Embryonic facial prominence (tissue), 1 donor: ENCODE data around the gene ARRDC4.

Experiments
- DNase-seq: peaks from one replicate; pipeline ENCODE4 v3.0.0-alpha.2; 2016; ENCODE audit errors: extremely low spot score

The ARRDC4 gene

GRCh38 chr15:97960364-97961066 lies at the start of gene ARRDC4:
ARRDC4 (plus strand) TSS chr15:97960703; CDS start chr15:97960862, 159 bp downstream.
- DNase-seq, result peak; percentile 97

- no peak for DNase-seq
These were observed 45.8 kb upstream of the ARRDC4 start for GRCh38 chr15:97914711-97915110.

GRCh38 chr15:97915261-97915660 lies 45.2 kb upstream of the ARRDC4 start:
- DNase-seq, result no peak

GRCh38 chr15:97921296-97921865 lies 39.1 kb upstream of the ARRDC4 start:
- DNase-seq, result no peak

- no peak for DNase-seq
These were observed 30.9 kb upstream of the ARRDC4 start for GRCh38 chr15:97929456-97930229.

- no peak for DNase-seq
These were observed 30.3 kb upstream of the ARRDC4 start for GRCh38 chr15:97930230-97930629.

GRCh38 chr15:97931314-97931713 lies 29.2 kb upstream of the ARRDC4 start:
- no peak for DNase-seq

- DNase-seq, result no peak
These were observed 26.9 kb upstream of the ARRDC4 start for GRCh38 chr15:97933589-97933988.

GRCh38 chr15:97940993-97941392 lies 19.5 kb upstream of the ARRDC4 start:
- DNase-seq, result no peak

- DNase-seq, result no peak
These were observed 18.9 kb upstream of the ARRDC4 start for GRCh38 chr15:97941572-97941971.

GRCh38 chr15:97944724-97945123 lies 15.8 kb upstream of the ARRDC4 start:
- DNase-seq, result no peak

- DNase-seq, result no peak
These were observed 12.8 kb upstream of the ARRDC4 start for GRCh38 chr15:97947465-97948260.

GRCh38 chr15:97953254-97953653 lies 7.2 kb upstream of the ARRDC4 start:
- no peak for DNase-seq

GRCh38 chr15:97953748-97954147 lies 6.8 kb upstream of the ARRDC4 start:
- DNase-seq, result no peak

GRCh38 chr15:97955035-97955434 lies 5.5 kb upstream of the ARRDC4 start:
- DNase-seq, result no peak

- DNase-seq, result no peak
These were observed 5.0 kb upstream of the ARRDC4 start for GRCh38 chr15:97955529-97955928.

GRCh38 chr15:97959724-97960363 lies 659 bp upstream of the ARRDC4 start:
- no peak for DNase-seq

- no peak for DNase-seq
These were observed 808 bp downstream of the ARRDC4 start for GRCh38 chr15:97961067-97961954.

- DNase-seq, result no peak
These were observed 1.8 kb downstream of the ARRDC4 start for GRCh38 chr15:97962263-97962662.

GRCh38 chr15:97963779-97964178 lies 3.3 kb downstream of the ARRDC4 start:
- DNase-seq, result no peak

- no peak for DNase-seq
These were observed 5.7 kb downstream of the ARRDC4 start for GRCh38 chr15:97966246-97966645.
